ENCODE measurements around the gene VPS26A. TPM values are rescaled to one million over a fixed set of nuclear protein-coding genes. Genes with fewer than 3 reads are reported as not detected.

The VPS26A gene
- total RNA-seq, 2 donors from 2014 or later = 43.7 to 56.9 TPM

DNA sequence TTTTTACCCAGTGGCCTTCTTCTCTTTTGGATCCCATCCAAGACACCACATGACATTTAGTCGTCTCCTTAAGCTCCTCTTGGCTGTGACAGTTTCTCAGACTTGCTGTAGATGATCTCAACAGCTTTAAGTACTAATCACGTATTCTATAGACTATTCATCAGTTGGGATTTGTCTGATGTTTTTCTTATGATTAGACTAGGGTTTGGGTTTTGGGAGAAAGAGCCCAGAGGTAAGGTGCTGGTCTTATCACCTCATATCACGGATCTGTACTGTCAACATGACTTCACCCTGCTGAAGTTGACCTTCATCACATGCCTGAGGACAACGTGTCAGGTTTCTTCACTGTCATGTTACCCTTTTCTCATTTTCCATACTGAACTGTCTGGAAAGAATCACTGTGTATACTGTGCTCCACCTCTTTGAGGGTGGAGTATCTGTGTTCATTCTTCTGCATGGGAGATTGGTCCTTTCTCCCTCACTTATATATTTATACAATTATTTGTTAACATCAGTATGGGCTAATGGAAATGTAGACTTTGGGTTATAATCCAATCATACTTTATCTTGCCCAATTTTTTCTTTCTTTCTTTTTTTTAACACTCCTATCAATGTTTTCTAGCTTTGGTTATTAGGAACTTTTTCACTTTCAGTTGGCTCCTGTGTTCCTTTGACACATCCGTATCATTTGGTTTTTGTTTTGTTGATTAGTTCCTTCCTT is 89.8 kb downstream of the VPS26A start:
- H3K27me3 Mint-ChIP-seq = no peaks in the 10 kb centered on the region
- ATAC-seq (replicated peaks) = peak; percentile 17
- H3K4me1 Mint-ChIP-seq = peaks cover 29% of the 10 kb centered on the region
- peaks cover 7% of the 10 kb centered on the region for H3K36me3 Mint-ChIP-seq (ENCODE audit: low read depth)
- H3K4me3 Mint-ChIP-seq = peak overlapping the region; percentile 72
- peaks cover 3% of the 10 kb centered on the region for H3K9me3 Mint-ChIP-seq
- H3K27ac Mint-ChIP-seq = peak overlapping the region; percentile 87

- peak; percentile 84 for ATAC-seq (replicated peaks)
- Mint-ChIP-seq H3K27ac (peak overlapping the region; percentile 87), H3K4me1 (peaks cover 28% of the 10 kb centered on the region), H3K4me3 (peak overlapping the region; percentile 72), H3K27me3 (no peaks in the 10 kb centered on the region), H3K9me3 (peaks cover 3% of the 10 kb centered on the region), H3K36me3 (ENCODE audit: low read depth) (no peaks in the 10 kb centered on the region)
Observed at GRCh38 chr10:69214666-69215131, 90.7 kb downstream of the VPS26A start.

DNA sequence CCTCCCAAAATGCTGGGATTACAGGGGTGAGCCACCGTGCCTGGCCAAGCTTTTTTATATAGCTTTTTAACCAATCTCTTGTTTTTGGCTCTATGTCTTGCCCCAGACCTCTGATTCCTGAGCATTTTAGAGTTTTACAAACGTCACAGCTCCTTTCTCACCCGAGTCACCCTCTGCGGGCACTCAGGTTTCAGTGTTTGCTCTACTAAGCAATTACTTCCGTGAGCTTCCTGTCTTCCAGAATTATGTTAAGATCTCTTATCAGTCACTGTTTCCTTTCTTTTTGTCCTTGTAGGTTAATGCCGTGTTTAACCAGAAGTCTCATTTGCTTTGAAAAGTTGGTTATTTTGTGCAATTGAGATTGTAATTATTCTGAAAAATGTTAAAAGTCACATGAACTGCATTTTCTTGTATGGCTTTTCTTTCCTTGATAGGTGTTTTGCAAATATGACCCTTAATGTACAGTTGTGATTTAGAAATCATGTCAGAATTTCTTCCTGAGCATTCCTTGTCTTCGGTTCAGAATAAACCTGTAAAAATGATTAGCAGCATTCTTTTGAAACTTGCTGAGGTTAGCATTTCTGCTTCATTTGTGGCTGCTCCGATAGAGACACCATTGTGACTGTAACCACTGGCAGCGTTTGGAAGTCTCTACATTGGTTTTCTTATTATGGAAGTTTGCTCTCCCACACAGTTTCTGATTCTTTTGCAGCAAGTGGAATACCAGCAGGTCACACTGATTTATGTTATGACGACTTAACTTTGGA is 91.6 kb downstream of the VPS26A start:
- peak overlapping the region; percentile 72 for H3K4me3 Mint-ChIP-seq
- H3K27me3 Mint-ChIP-seq = no peaks in the 10 kb centered on the region
- peaks cover 21% of the 10 kb centered on the region for H3K4me1 Mint-ChIP-seq
- H3K36me3 Mint-ChIP-seq (ENCODE audit: low read depth) = no peaks in the 10 kb centered on the region
- H3K27ac Mint-ChIP-seq = peak overlapping the region; percentile 87
- peaks cover 3% of the 10 kb centered on the region for H3K9me3 Mint-ChIP-seq
- peak; percentile 81 for ATAC-seq (replicated peaks)

DNA sequence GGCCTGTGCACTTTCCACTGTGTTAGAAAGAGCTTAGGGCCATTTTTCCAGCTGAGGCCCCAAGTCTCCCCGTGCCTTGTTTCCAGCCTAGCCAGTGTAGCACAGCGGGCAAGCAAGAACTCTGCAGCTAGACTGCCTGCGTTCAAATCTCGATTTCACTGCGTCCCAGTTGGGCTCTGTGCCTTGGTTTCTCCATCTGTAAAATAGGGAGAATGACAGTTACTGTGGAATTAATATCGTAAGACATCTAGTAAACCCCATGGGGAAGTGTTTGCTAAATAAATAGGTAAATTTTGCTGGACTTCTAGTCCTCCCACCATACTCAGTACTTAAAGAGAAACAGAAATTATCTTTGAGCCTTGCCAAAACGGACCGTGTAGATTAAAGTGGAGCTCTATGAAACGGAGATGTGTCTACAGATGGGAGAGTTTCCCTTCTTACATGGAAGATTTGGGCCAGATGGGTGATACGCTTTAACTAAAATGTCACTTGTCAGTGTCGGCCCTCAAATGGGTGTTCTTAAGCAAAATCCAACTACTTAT is 92.7 kb downstream of the VPS26A start:
- Mint-ChIP-seq H3K36me3 (ENCODE audit: low read depth) (no peaks in the 10 kb centered on the region), H3K4me1 (peaks cover 21% of the 10 kb centered on the region), H3K27ac (no peak overlapping the region), H3K27me3 (no peaks in the 10 kb centered on the region), H3K4me3 (no peak overlapping the region), H3K9me3 (peaks cover 3% of the 10 kb centered on the region)
- no peak for ATAC-seq (replicated peaks)

DNA sequence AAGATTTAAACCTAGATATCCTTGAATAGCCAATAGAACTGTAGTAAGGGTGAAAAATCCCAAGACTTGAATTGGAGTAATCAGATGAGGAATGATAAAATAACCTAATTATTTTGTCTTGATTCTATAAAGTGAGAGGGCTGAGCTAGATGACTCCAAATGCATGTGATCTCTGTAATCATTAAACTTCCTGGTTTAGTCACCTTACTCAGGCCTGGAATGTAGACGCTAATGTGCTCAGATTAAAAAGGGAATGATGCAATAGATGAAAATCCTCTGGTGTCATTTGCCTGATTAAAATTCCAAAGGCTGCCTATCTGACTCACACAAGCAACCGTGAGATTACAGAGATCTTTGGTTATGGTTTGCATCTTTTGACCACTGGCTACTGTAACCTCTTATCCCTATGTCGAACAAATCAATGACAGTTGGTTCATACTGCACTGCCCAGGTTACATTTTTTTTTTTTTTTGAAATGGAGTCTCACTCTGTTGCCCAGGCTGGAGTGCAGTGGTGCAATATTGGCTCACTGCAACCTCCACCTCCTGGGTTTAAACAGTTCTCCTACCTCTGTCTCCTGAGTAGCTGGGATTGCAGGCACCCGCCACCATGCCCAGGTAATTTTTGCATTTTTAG is 93.3 kb downstream of the VPS26A start:
- H3K36me3 Mint-ChIP-seq (ENCODE audit: low read depth) = no peaks in the 10 kb centered on the region
- H3K9me3 Mint-ChIP-seq = peaks cover 3% of the 10 kb centered on the region

GRCh38 chr10:69218831-69219230 is 94.9 kb downstream of the VPS26A start:
- H3K27me3 Mint-ChIP-seq = no peaks in the 10 kb centered on the region
- H3K4me3 Mint-ChIP-seq = no peak overlapping the region
- no peak for ATAC-seq (replicated peaks)
- H3K27ac Mint-ChIP-seq = no peak overlapping the region
- H3K4me1 Mint-ChIP-seq = peaks cover 32% of the 10 kb centered on the region
- H3K36me3 Mint-ChIP-seq (ENCODE audit: low read depth) = no peaks in the 10 kb centered on the region
- H3K9me3 Mint-ChIP-seq = peaks cover 3% of the 10 kb centered on the region

More for the DNA sequence above, 93.3 kb downstream of the VPS26A start:
- no peak overlapping the region for H3K27ac Mint-ChIP-seq
- H3K4me3 Mint-ChIP-seq = no peak overlapping the region
- peaks cover 21% of the 10 kb centered on the region for H3K4me1 Mint-ChIP-seq
- ATAC-seq (replicated peaks) = no peak
- H3K27me3 Mint-ChIP-seq = no peaks in the 10 kb centered on the region

GRCh38 chr10:69220041-69220451 is 96.1 kb downstream of the VPS26A start, which contains the start of gene HKDC1:
HKDC1 (plus strand) TSS chr10:69220332; CDS start chr10:69220436, 104 bp downstream.
- no peaks in the 10 kb centered on the region for H3K9me3 Mint-ChIP-seq
- no peak for ATAC-seq (replicated peaks)
- H3K36me3 Mint-ChIP-seq (ENCODE audit: low read depth) = no peaks in the 10 kb centered on the region
- H3K4me1 Mint-ChIP-seq = peaks cover 27% of the 10 kb centered on the region
- H3K4me3 Mint-ChIP-seq = peak within 1 kb of the TSS; percentile 7
- peak within 1 kb of the TSS; percentile 22 for H3K27ac Mint-ChIP-seq
- H3K27me3 Mint-ChIP-seq = no peaks in the 10 kb centered on the region

DNA sequence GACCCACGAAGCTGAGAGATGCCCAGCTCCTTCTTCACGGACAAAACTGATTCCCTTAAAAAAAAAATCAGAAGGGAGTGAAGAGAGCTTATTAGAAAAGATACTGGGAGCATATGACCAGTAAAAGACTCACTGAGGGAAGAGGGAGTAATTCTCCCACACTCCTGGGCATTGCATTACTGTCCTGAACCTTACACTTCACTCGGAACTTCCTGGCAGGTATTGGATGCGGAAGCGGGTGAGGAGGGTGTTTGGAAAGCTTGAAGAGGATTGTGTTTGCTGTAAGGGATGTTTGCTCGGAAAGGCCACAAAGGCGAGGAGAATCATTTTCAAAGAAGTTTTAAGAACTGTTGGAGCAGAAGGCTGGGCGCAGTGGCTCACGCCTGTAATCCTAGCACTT is 96.5 kb downstream of the VPS26A start:
- Mint-ChIP-seq H3K9me3 (no peaks in the 10 kb centered on the region), H3K36me3 (ENCODE audit: low read depth) (no peaks in the 10 kb centered on the region), H3K4me1 (peaks cover 23% of the 10 kb centered on the region), H3K27ac (peak overlapping the region; percentile 22), H3K4me3 (peak overlapping the region; percentile 7), H3K27me3 (no peaks in the 10 kb centered on the region)
- no peak for ATAC-seq (replicated peaks)

Other genes with a start within 250 kb of the VPS26A start
- gene DDX50, start 222.9 kb upstream of the VPS26A start, total RNA-seq = 10 to 100 TPM; 48.0 to 66.1 TPM
- gene DDX21, start 168.0 kb upstream of the VPS26A start, total RNA-seq = 100 to 1,000 TPM in 1 of 2 donors, 10 to 100 TPM in 1; 77.8 to 176 TPM
- 10 to 100 TPM in 1 of 2 donors, 1 to 10 TPM in 1; 8.2 to 13.1 TPM for gene KIFBP, start 135.4 kb upstream of the VPS26A start, total RNA-seq
- 100 to 1,000 TPM; 310 to 773 TPM for gene SRGN, start 36.1 kb upstream of the VPS26A start, total RNA-seq
- 10 to 100 TPM; 38.9 to 65.4 TPM for gene SUPV3L1, start 56.1 kb downstream of the VPS26A start, total RNA-seq
- under 1 TPM; 0.19 to 0.42 TPM for gene HKDC1, start 96.2 kb downstream of the VPS26A start, total RNA-seq
- gene HK1, start 154.3 kb downstream of the VPS26A start, total RNA-seq = 100 to 1,000 TPM; 216 to 221 TPM